ENCODE measurements around the gene FOSL2. TPM values are rescaled to one million over a fixed set of nuclear protein-coding genes. Genes with fewer than 3 reads are reported as not detected.

Gene FOSL2
- total RNA-seq, 2 experiments from 2014 or later = 0.35 to 1.0 TPM

- intact Hi-C loops (cut with micrococcal nuclease; ENCODE audit: unreplicated experiment) = loop anchor here (5.0 kb wide), 1 partner anchor 752 kb away; no protein-coding TSS in a partner anchor
- CTCF ChIA-PET (ENCODE audit: unreplicated experiment) = no interaction called here
- TF ChIP-seq, protein P1, sequence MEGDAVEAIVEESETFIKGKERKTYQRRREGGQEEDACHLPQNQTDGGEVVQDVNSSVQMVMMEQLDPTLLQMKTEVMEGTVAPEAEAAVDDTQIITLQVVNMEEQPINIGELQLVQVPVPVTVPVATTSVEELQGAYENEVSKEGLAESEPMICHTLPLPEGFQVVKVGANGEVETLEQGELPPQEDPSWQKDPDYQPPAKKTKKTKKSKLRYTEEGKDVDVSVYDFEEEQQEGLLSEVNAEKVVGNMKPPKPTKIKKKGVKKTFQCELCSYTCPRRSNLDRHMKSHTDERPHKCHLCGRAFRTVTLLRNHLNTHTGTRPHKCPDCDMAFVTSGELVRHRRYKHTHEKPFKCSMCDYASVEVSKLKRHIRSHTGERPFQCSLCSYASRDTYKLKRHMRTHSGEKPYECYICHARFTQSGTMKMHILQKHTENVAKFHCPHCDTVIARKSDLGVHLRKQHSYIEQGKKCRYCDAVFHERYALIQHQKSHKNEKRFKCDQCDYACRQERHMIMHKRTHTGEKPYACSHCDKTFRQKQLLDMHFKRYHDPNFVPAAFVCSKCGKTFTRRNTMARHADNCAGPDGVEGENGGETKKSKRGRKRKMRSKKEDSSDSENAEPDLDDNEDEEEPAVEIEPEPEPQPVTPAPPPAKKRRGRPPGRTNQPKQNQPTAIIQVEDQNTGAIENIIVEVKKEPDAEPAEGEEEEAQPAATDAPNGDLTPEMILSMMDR (conservative IDR thresholded peaks at IDR 0.05; ENCODE audit: low read length) = no peak
- no peak for TF ChIP-seq EZH2phosphoT487 (IDR thresholded peaks at IDR 0.05; ENCODE audit: borderline replicate concordance, low read depth, low read length)
- no peak overlapping the region for H3K4me2 ChIP-seq (ENCODE audit: low read length)
- H3K27ac ChIP-seq (ENCODE audit: low read depth, low read length, poor library complexity, severe bottlenecking) = no peak overlapping the region
- no peaks in the 10 kb centered on the region for H3K79me2 ChIP-seq (ENCODE audit: insufficient read depth, low read depth, low read length)
- DNase-seq (ENCODE audit: low spot score) = no peak
- no TSS peak for BruUV-seq (replicated peaks)
- no peak overlapping the region for H3K4me3 ChIP-seq (ENCODE audit: low read depth, low read length, poor library complexity, severe bottlenecking)
- H4K20me1 ChIP-seq (ENCODE audit: insufficient read depth, low read length) = no peaks in the 10 kb centered on the region
- H3K9me3 ChIP-seq (ENCODE audit: low read length) = no peaks in the 10 kb centered on the region
- no peaks in the 10 kb centered on the region for H3K9me2 ChIP-seq (ENCODE audit: insufficient read depth, low read length)
- H3K4me1 ChIP-seq (ENCODE audit: insufficient read depth, low read length, poor library complexity, severe bottlenecking) = no peaks in the 10 kb centered on the region
- H3K36me3 ChIP-seq (ENCODE audit: insufficient read depth, low read length) = no peaks in the 10 kb centered on the region
- POLR2A ChIA-PET = interaction anchor here (0.6 kb wide), 1 partner anchor 112 kb away, joined by 5 read pairs; no protein-coding TSS in a partner anchor
- H2AFZ ChIP-seq (ENCODE audit: low read length) = no peak overlapping the region
These were observed 61.6 kb downstream of the FOSL2 start for GRCh38 chr2:28454016-28454930.

DNA sequence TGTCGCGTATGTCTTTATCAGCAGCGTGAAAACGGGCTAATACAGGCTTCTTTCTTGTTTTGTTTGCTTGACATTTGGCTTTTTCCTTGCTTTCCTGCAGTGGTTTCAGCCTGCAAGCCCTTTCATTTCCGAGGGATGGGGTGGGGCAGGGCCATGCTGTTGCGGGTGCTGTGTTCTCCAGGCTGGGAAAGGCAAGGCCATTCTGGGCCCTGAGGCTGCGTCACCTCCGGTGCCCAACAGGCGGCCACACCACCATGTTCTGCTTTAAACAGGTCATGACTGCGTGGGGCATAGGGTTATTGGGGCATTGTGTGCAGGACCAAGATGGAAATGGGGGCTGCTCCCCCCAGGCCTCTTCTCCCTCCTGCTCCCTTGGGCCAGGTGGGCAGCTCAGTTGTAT, 64.6 kb downstream of the FOSL2 start:
- Histone ChIP-seq H3K4me2 (ENCODE audit: low read length) (no peak overlapping the region), H3K27ac (ENCODE audit: low read depth, low read length, poor library complexity, severe bottlenecking) (no peak overlapping the region), H3K4me1 (ENCODE audit: insufficient read depth, low read length, poor library complexity, severe bottlenecking) (no peaks in the 10 kb centered on the region), H3K4me3 (ENCODE audit: low read depth, low read length, poor library complexity, severe bottlenecking) (no peak overlapping the region), H3K36me3 (ENCODE audit: insufficient read depth, low read length) (no peaks in the 10 kb centered on the region), H3K9me3 (ENCODE audit: low read length) (no peaks in the 10 kb centered on the region), H4K20me1 (ENCODE audit: insufficient read depth, low read length) (no peaks in the 10 kb centered on the region), H2AFZ (ENCODE audit: low read length) (no peak overlapping the region), H3K9me2 (ENCODE audit: insufficient read depth, low read length) (no peaks in the 10 kb centered on the region), H3K79me2 (ENCODE audit: insufficient read depth, low read depth, low read length) (no peaks in the 10 kb centered on the region)
- CTCF ChIA-PET (ENCODE audit: unreplicated experiment) = no interaction called here
- no TSS peak for BruUV-seq (replicated peaks)
- intact Hi-C loops (cut with micrococcal nuclease; ENCODE audit: unreplicated experiment) = no loop called here
- POLR2A ChIA-PET = no interaction called here
- no peak for DNase-seq (ENCODE audit: low spot score)
- TF ChIP-seq, protein P1 (conservative IDR thresholded peaks at IDR 0.05; ENCODE audit: low read length) = no peak
- TF ChIP-seq EZH2phosphoT487 (IDR thresholded peaks at IDR 0.05; ENCODE audit: borderline replicate concordance, low read depth, low read length) = no peak

- CTCF ChIA-PET (ENCODE audit: unreplicated experiment) = no interaction called here
- Histone ChIP-seq H3K9me3 (ENCODE audit: low read length) (no peaks in the 10 kb centered on the region), H3K36me3 (ENCODE audit: insufficient read depth, low read length) (no peaks in the 10 kb centered on the region), H3K4me3 (ENCODE audit: low read depth, low read length, poor library complexity, severe bottlenecking) (no peak overlapping the region), H3K9me2 (ENCODE audit: insufficient read depth, low read length) (no peaks in the 10 kb centered on the region), H3K4me2 (ENCODE audit: low read length) (no peak overlapping the region), H3K27ac (ENCODE audit: low read depth, low read length, poor library complexity, severe bottlenecking) (no peak overlapping the region), H3K4me1 (ENCODE audit: insufficient read depth, low read length, poor library complexity, severe bottlenecking) (no peaks in the 10 kb centered on the region), H3K79me2 (ENCODE audit: insufficient read depth, low read depth, low read length) (no peaks in the 10 kb centered on the region), H4K20me1 (ENCODE audit: insufficient read depth, low read length) (no peaks in the 10 kb centered on the region), H2AFZ (ENCODE audit: low read length) (no peak overlapping the region)
- TF ChIP-seq, protein P1 (conservative IDR thresholded peaks at IDR 0.05; ENCODE audit: low read length) = no peak
- no peak for TF ChIP-seq EZH2phosphoT487 (IDR thresholded peaks at IDR 0.05; ENCODE audit: borderline replicate concordance, low read depth, low read length)
- BruUV-seq (replicated peaks) = no TSS peak
- intact Hi-C loops (cut with micrococcal nuclease; ENCODE audit: unreplicated experiment) = no loop called here
- no peak for DNase-seq (ENCODE audit: low spot score)
- POLR2A ChIA-PET = no interaction called here
These were observed 68.4 kb downstream of the FOSL2 start for GRCh38 chr2:28461056-28461455.
